ENCODE results near the gene CTDSPL. TPM values are rescaled to one million over a fixed set of nuclear protein-coding genes. Genes with fewer than 3 reads are reported as not detected.
"Not testable (repeated sequence)": the region's sequence is repeated elsewhere in the genome, so short reads cannot be mapped to it uniquely, and the experiment has no call there.

Gene CTDSPL
- under 1 TPM in 1 of 3 donors, not detected in 2; 0.87 TPM for polyA plus RNA-seq

GRCh38 chr3:37861620-37862041, at the start of gene CTDSPL:
TSS of gene CTDSPL (plus strand) at chr3:37861880. CDS start at chr3:37862200, 320 bp downstream.
- DNase-seq, result peak in 1 of 3 donors; percentile 11
- peak within 1 kb of the TSS in 2 of 6 donors; percentile 49 to 75 for H3K27ac Mint-ChIP-seq
- peaks cover 3 to 20% (median 6%) of the 10 kb centered on the region in 3 donors for H3K27me3 Mint-ChIP-seq (ENCODE audit: low read depth in 3 of 3)

GRCh38 chr3:37812499-37812896, 49.2 kb upstream of the CTDSPL start:
- H3K4me1 Mint-ChIP-seq, result no peaks in the 10 kb centered on the region
- no peaks in the 10 kb centered on the region for H3K36me3 Mint-ChIP-seq
- no peak overlapping the region for H3K27ac Mint-ChIP-seq
- H3K4me3 Mint-ChIP-seq, result no peak overlapping the region
- DNase-seq, result no peak
- no peaks in the 10 kb centered on the region for H3K9me3 Mint-ChIP-seq
- H3K27me3 Mint-ChIP-seq (ENCODE audit: low read depth in 3 of 3), result peaks cover 4 to 5% (median 5%) of the 10 kb centered on the region in 3 donors

More at GRCh38 chr3:37861620-37862041, at the start of gene CTDSPL:
- Mint-ChIP-seq H3K4me3 (peak within 1 kb of the TSS; percentile 80 to 91 (median 87)), H3K36me3 (no peaks in the 10 kb centered on the region), H3K4me1 (peaks cover 19 to 20% of the 10 kb centered on the region in 2 donors), H3K9me3 (no peaks in the 10 kb centered on the region)

GRCh38 chr3:37813403-37813802, 48.3 kb upstream of the CTDSPL start:
- H3K4me3 Mint-ChIP-seq, result no peak overlapping the region
- no peaks in the 10 kb centered on the region for H3K9me3 Mint-ChIP-seq
- peaks cover 3 to 5% (median 5%) of the 10 kb centered on the region in 3 donors for H3K27me3 Mint-ChIP-seq (ENCODE audit: low read depth in 3 of 3)
- no peaks in the 10 kb centered on the region for H3K4me1 Mint-ChIP-seq
- DNase-seq, result no peak
- H3K27ac Mint-ChIP-seq, result no peak overlapping the region
- no peaks in the 10 kb centered on the region for H3K36me3 Mint-ChIP-seq

GRCh38 chr3:37814547-37814946, 47.1 kb upstream of the CTDSPL start:
- DNase-seq, result no peak
- H3K4me1 Mint-ChIP-seq, result no peaks in the 10 kb centered on the region
- no peak overlapping the region for H3K27ac Mint-ChIP-seq
- no peaks in the 10 kb centered on the region for H3K9me3 Mint-ChIP-seq
- H3K27me3 Mint-ChIP-seq (ENCODE audit: low read depth in 3 of 3), result peaks cover 5 to 6% (median 6%) of the 10 kb centered on the region in 3 donors
- no peaks in the 10 kb centered on the region for H3K36me3 Mint-ChIP-seq
- no peak overlapping the region for H3K4me3 Mint-ChIP-seq

GRCh38 chr3:37815156-37815555, 46.5 kb upstream of the CTDSPL start:
- H3K27ac Mint-ChIP-seq; H3K27me3 Mint-ChIP-seq (ENCODE audit: low read depth in 3 of 3); H3K9me3 Mint-ChIP-seq; H3K4me3 Mint-ChIP-seq; DNase-seq; H3K36me3 Mint-ChIP-seq; H3K4me1 Mint-ChIP-seq: not testable (repeated sequence)

GRCh38 chr3:37816271-37816670, 45.4 kb upstream of the CTDSPL start:
- Mint-ChIP-seq H3K27ac (no peak overlapping the region), H3K9me3 (no peaks in the 10 kb centered on the region), H3K4me3 (no peak overlapping the region), H3K27me3 (ENCODE audit: low read depth in 3 of 3) (peaks cover 4 to 8% (median 5%) of the 10 kb centered on the region in 3 donors), H3K4me1 (no peaks in the 10 kb centered on the region), H3K36me3 (no peaks in the 10 kb centered on the region)
- no peak for DNase-seq

GRCh38 chr3:37819591-37819990, 42.1 kb upstream of the CTDSPL start:
- Mint-ChIP-seq H3K4me1 (no peaks in the 10 kb centered on the region), H3K27ac (no peak overlapping the region), H3K36me3 (no peaks in the 10 kb centered on the region), H3K9me3 (no peaks in the 10 kb centered on the region), H3K27me3 (ENCODE audit: low read depth in 3 of 3) (peaks cover 2 to 4% (median 4%) of the 10 kb centered on the region in 3 donors), H3K4me3 (no peak overlapping the region)
- no peak for DNase-seq

GRCh38 chr3:37820286-37820685, 41.4 kb upstream of the CTDSPL start:
- no peak for DNase-seq
- no peaks in the 10 kb centered on the region for H3K9me3 Mint-ChIP-seq
- peaks cover 2 to 4% (median 4%) of the 10 kb centered on the region in 3 donors for H3K27me3 Mint-ChIP-seq (ENCODE audit: low read depth in 3 of 3)
- no peak overlapping the region for H3K27ac Mint-ChIP-seq
- no peaks in the 10 kb centered on the region for H3K4me1 Mint-ChIP-seq
- no peaks in the 10 kb centered on the region for H3K36me3 Mint-ChIP-seq
- no peak overlapping the region for H3K4me3 Mint-ChIP-seq

- DNase-seq, result no peak
- Mint-ChIP-seq H3K4me1 (no peaks in the 10 kb centered on the region), H3K4me3 (no peak overlapping the region), H3K9me3 (no peaks in the 10 kb centered on the region), H3K27me3 (ENCODE audit: low read depth in 3 of 3) (peaks cover 4 to 6% (median 5%) of the 10 kb centered on the region in 3 donors), H3K36me3 (no peaks in the 10 kb centered on the region), H3K27ac (no peak overlapping the region)
These were observed 38.5 kb upstream of the CTDSPL start for GRCh38 chr3:37823189-37823588.

- no peaks in the 10 kb centered on the region for H3K4me1 Mint-ChIP-seq
- H3K4me3 Mint-ChIP-seq, result no peak overlapping the region
- H3K36me3 Mint-ChIP-seq, result no peaks in the 10 kb centered on the region
- no peaks in the 10 kb centered on the region for H3K9me3 Mint-ChIP-seq
- H3K27me3 Mint-ChIP-seq (ENCODE audit: low read depth in 3 of 3), result peaks cover 0 to 6% (median 6%) of the 10 kb centered on the region in 3 donors
- no peak overlapping the region for H3K27ac Mint-ChIP-seq
- no peak for DNase-seq
These were observed 37.4 kb upstream of the CTDSPL start for GRCh38 chr3:37824090-37824953.

GRCh38 chr3:37824954-37825328, 36.7 kb upstream of the CTDSPL start:
- H3K36me3 Mint-ChIP-seq, result no peaks in the 10 kb centered on the region
- H3K4me1 Mint-ChIP-seq, result no peaks in the 10 kb centered on the region

GRCh38 chr3:37825744-37826400, 35.8 kb upstream of the CTDSPL start:
- Mint-ChIP-seq H3K9me3 (no peaks in the 10 kb centered on the region), H3K27ac (no peak overlapping the region), H3K27me3 (ENCODE audit: low read depth in 3 of 3) (peaks cover 0 to 6% (median 3%) of the 10 kb centered on the region in 3 donors)

More at GRCh38 chr3:37824954-37825328, 36.7 kb upstream of the CTDSPL start:
- Mint-ChIP-seq H3K27me3 (ENCODE audit: low read depth in 3 of 3) (peaks cover 0 to 6% (median 3%) of the 10 kb centered on the region in 3 donors), H3K4me3 (no peak overlapping the region), H3K27ac (no peak overlapping the region), H3K9me3 (no peaks in the 10 kb centered on the region)
- DNase-seq, result no peak

GRCh38 chr3:37826502-37826901, 35.2 kb upstream of the CTDSPL start:
- Mint-ChIP-seq H3K27me3 (ENCODE audit: low read depth in 3 of 3) (peaks cover 0 to 6% (median 3%) of the 10 kb centered on the region in 3 donors), H3K27ac (no peak overlapping the region), H3K9me3 (no peaks in the 10 kb centered on the region), H3K4me1 (no peaks in the 10 kb centered on the region), H3K4me3 (no peak overlapping the region), H3K36me3 (no peaks in the 10 kb centered on the region)
- no peak for DNase-seq

More at GRCh38 chr3:37825744-37826400, 35.8 kb upstream of the CTDSPL start:
- no peak for DNase-seq
- Mint-ChIP-seq H3K4me3 (no peak overlapping the region), H3K4me1 (no peaks in the 10 kb centered on the region), H3K36me3 (no peaks in the 10 kb centered on the region)

GRCh38 chr3:37826933-37827332, 34.7 kb upstream of the CTDSPL start:
- DNase-seq, result no peak
- peaks cover 0 to 6% (median 3%) of the 10 kb centered on the region in 3 donors for H3K27me3 Mint-ChIP-seq (ENCODE audit: low read depth in 3 of 3)
- H3K36me3 Mint-ChIP-seq, result no peaks in the 10 kb centered on the region
- H3K4me1 Mint-ChIP-seq, result no peaks in the 10 kb centered on the region
- H3K27ac Mint-ChIP-seq, result no peak overlapping the region
- no peak overlapping the region for H3K4me3 Mint-ChIP-seq
- no peaks in the 10 kb centered on the region for H3K9me3 Mint-ChIP-seq
